VCaP (cell line): ENCODE measurements around the gene HIVEP3.

Experiments
- H3K27ac ChIP-seq: fragments of 450-650 bp; 2 replicates; pipeline ENCODE4 v1.5.1; 2017
- CTCF ChIP-seq: fragments of 450-650 bp; conservative IDR thresholded peaks from 2 replicates; pipeline ENCODE4 v1.5.1; 2017; ENCODE audit warnings: mild to moderate bottlenecking, moderate library complexity

Gene HIVEP3

GRCh38 chr1:41619511-41620364 lies 299.0 kb downstream of the HIVEP3 start:
- no peak for TF ChIP-seq CTCF
- no peak overlapping the region for H3K27ac ChIP-seq

- no peak for TF ChIP-seq CTCF
These were observed 299.9 kb downstream of the HIVEP3 start for GRCh38 chr1:41618871-41619270.

GRCh38 chr1:41618066-41618825 lies 300.5 kb downstream of the HIVEP3 start:
- TF ChIP-seq CTCF: no peak
- H3K27ac ChIP-seq: no peak overlapping the region

More at GRCh38 chr1:41618871-41619270, 299.9 kb downstream of the HIVEP3 start:
- no peak overlapping the region for H3K27ac ChIP-seq

GRCh38 chr1:41617336-41617735 lies 301.4 kb downstream of the HIVEP3 start:
- H3K27ac ChIP-seq: no peak overlapping the region
- no peak for TF ChIP-seq CTCF

- no peak overlapping the region for H3K27ac ChIP-seq
- TF ChIP-seq CTCF: no peak
These were observed 302.2 kb downstream of the HIVEP3 start for GRCh38 chr1:41616563-41616962.

- H3K27ac ChIP-seq: no peak overlapping the region
- TF ChIP-seq CTCF: no peak
These were observed 302.7 kb downstream of the HIVEP3 start for GRCh38 chr1:41615981-41616380.

GRCh38 chr1:41615316-41615715 lies 303.4 kb downstream of the HIVEP3 start:
- TF ChIP-seq CTCF: no peak
- no peak overlapping the region for H3K27ac ChIP-seq
